GM10266 (cell line): Measurements from ENCODE around the gene ESRRA.

ENCODE experiments used
- DNase-seq: peaks from one replicate; pipeline ENCODE4 v3.0.0; 2012; ENCODE audit errors: extremely low spot score
- CTCF ChIP-seq: IDR thresholded peaks from 2 replicates; pipeline ENCODE4 v1.5.1; 2012; ENCODE audit warnings: mild to moderate bottlenecking, low read depth; ENCODE audit not compliant: control insufficient read depth, insufficient read depth; ENCODE audit errors: missing control alignments

The ESRRA gene

GRCh38 chr11:64290352-64291261, 14.7 kb upstream of the ESRRA start:
- TF ChIP-seq CTCF = no peak
- DNase-seq = no peak

- no peak for TF ChIP-seq CTCF
- no peak for DNase-seq
Observed at GRCh38 chr11:64291262-64291751, 14.0 kb upstream of the ESRRA start, which contains the start of gene KCNK4. TSS of gene KCNK4 (plus strand) at chr11:64291302. CDS start at chr11:64293019, 1,717 bp downstream.

- no peak for TF ChIP-seq CTCF
Observed at GRCh38 chr11:64291752-64292459, 13.4 kb upstream of the ESRRA start.

GRCh38 chr11:64292460-64293254, 12.7 kb upstream of the ESRRA start:
- TF ChIP-seq CTCF = no peak

More at GRCh38 chr11:64291752-64292459, 13.4 kb upstream of the ESRRA start:
- no peak for DNase-seq

GRCh38 chr11:64294774-64295173, 10.6 kb upstream of the ESRRA start:
- DNase-seq = no peak
- TF ChIP-seq CTCF = no peak

More at GRCh38 chr11:64292460-64293254, 12.7 kb upstream of the ESRRA start:
- DNase-seq = no peak

GRCh38 chr11:64295760-64296159, 9.6 kb upstream of the ESRRA start:
- no peak for DNase-seq
- no peak for TF ChIP-seq CTCF
